Ascending aorta (tissue), 2 donors: Measurements from ENCODE around the gene TFDP2. TPM values are rescaled to one million over a fixed set of nuclear protein-coding genes. Genes with fewer than 3 reads are reported as not detected.

Source experiments
- DNase-seq, 2 donors: peaks; one replicate each; pipeline ENCODE4 v3.0.0-alpha.2; 2019; ENCODE audit warnings: low spot score in 2 of 2
- H3K27ac ChIP-seq, 2 donors: fragments of 200-600 bp; sonication (generic); one replicate each; pipeline ENCODE4 v1.5.1; 2016 to 2017; ENCODE audit warnings: mild to moderate bottlenecking in 1 of 2
- H3K27me3 ChIP-seq: fragments of 200-600 bp; sonication (generic); one replicate; pipeline ENCODE4 v1.5.1; 2017
- H3K36me3 ChIP-seq, 2 donors: fragments of 200-600 bp; sonication (generic); one replicate each; pipeline ENCODE4 v1.5.1; 2016
- H3K4me1 ChIP-seq, 2 donors: fragments of 200-600 bp; sonication (generic); one replicate each; pipeline ENCODE4 v1.5.1; 2016 to 2017; ENCODE audit warnings: mild to moderate bottlenecking in 1 of 2
- H3K4me3 ChIP-seq, 2 donors: fragments of 200-600 bp; sonication (generic); one replicate each; pipeline ENCODE4 v1.5.1; 2016 to 2017; ENCODE audit warnings: mild to moderate bottlenecking in 1 of 2
- H3K9me3 ChIP-seq, 2 donors: fragments of 200-600 bp; sonication (generic); one replicate each; pipeline ENCODE4 v1.5.1; 2016
- CTCF ChIP-seq, 3 experiments: fragments of 200-600 bp in 2 of 3; fragments of 450-650 bp in 1 of 3; sonication (generic) in 2 of 3; IDR thresholded peaks; one replicate each; pipeline ENCODE4 v1.5.1; 2016 to 2019; ENCODE audit warnings: antibody characterized with exemption in 3 of 3, mild to moderate bottlenecking in 1 of 3, moderate library complexity in 1 of 3
- intact Hi-C: fragments of 100-400 bp; cut with DNase I; formaldehyde crosslinking; loops from one replicate; pipeline ENCODE4 v1.15.1; 2023
- total RNA-seq: library from RNA; depleted of rRNA; stranded (reverse); fragments of >200 nt; gene quantifications from one replicate; pipeline ENCODE4 v1.1.0, GENCODE V29; 2016

The TFDP2 gene
- total RNA-seq, 1 donor from 2014 or later: 23.0 TPM

GRCh38 chr3:141945726-141946485 lies 203.4 kb downstream of the TFDP2 start:
- Histone ChIP-seq H3K4me3 (no peak overlapping the region), H3K27ac (no peak overlapping the region), H3K27me3 (no peaks in the 10 kb centered on the region), H3K4me1 (peaks cover 0 to under 1% of the 10 kb centered on the region in 2 donors), H3K9me3 (no peaks in the 10 kb centered on the region), H3K36me3 (peaks cover 0 to 9% of the 10 kb centered on the region in 2 donors)
- no peak for DNase-seq
- TF ChIP-seq CTCF (IDR thresholded peaks at IDR 0.05): no peak
- intact Hi-C loops: no loop called here

- no peaks in the 10 kb centered on the region for H3K36me3 ChIP-seq
- no peaks in the 10 kb centered on the region for H3K27me3 ChIP-seq
- no peak overlapping the region for H3K4me3 ChIP-seq
- no peak for DNase-seq
- TF ChIP-seq CTCF (IDR thresholded peaks at IDR 0.05): no peak
- peaks cover 0 to 6% of the 10 kb centered on the region in 2 donors for H3K4me1 ChIP-seq
- intact Hi-C loops: no loop called here
- no peak overlapping the region for H3K27ac ChIP-seq
- H3K9me3 ChIP-seq: no peaks in the 10 kb centered on the region
Observed at GRCh38 chr3:141942006-141942405, 207.3 kb downstream of the TFDP2 start.

- Histone ChIP-seq H3K9me3 (no peaks in the 10 kb centered on the region), H3K4me1 (peaks cover 0 to 6% of the 10 kb centered on the region in 2 donors), H3K27ac (peak overlapping the region in 1 of 2 donors; percentile 67), H3K36me3 (no peaks in the 10 kb centered on the region), H3K27me3 (no peaks in the 10 kb centered on the region), H3K4me3 (no peak overlapping the region)
- intact Hi-C loops: no loop called here
- no peak for TF ChIP-seq CTCF (IDR thresholded peaks at IDR 0.05)
- DNase-seq: no peak
Observed at GRCh38 chr3:141941093-141941492, 208.3 kb downstream of the TFDP2 start.

GRCh38 chr3:141940194-141940776 lies 209.1 kb downstream of the TFDP2 start:
- no peak for DNase-seq
- Histone ChIP-seq H3K9me3 (no peaks in the 10 kb centered on the region), H3K27ac (peak overlapping the region in 1 of 2 donors; percentile 67), H3K27me3 (no peaks in the 10 kb centered on the region), H3K4me1 (peaks cover 0 to 6% of the 10 kb centered on the region in 2 donors), H3K36me3 (no peaks in the 10 kb centered on the region), H3K4me3 (no peak overlapping the region)
- no peak for TF ChIP-seq CTCF (IDR thresholded peaks at IDR 0.05)
- intact Hi-C loops: no loop called here

- no peaks in the 10 kb centered on the region for H3K36me3 ChIP-seq
- intact Hi-C loops: no loop called here
- no peak for TF ChIP-seq CTCF (IDR thresholded peaks at IDR 0.05)
- H3K4me3 ChIP-seq: no peak overlapping the region
- no peaks in the 10 kb centered on the region for H3K27me3 ChIP-seq
- peaks cover 0 to 6% of the 10 kb centered on the region in 2 donors for H3K4me1 ChIP-seq
- H3K27ac ChIP-seq: no peak overlapping the region
- H3K9me3 ChIP-seq: no peaks in the 10 kb centered on the region
- no peak for DNase-seq
Observed at GRCh38 chr3:141939759-141940158, 209.6 kb downstream of the TFDP2 start.
